BLaER1 (cell line): Measurements from ENCODE around the gene EP400.

Experiments used
- H3K27ac ChIP-seq: shearing (Covaris generic); formaldehyde crosslinking; 2 replicates; pipeline ENCODE4 v1.8.1; 2022
- H3K27me3 ChIP-seq: shearing (Covaris generic); formaldehyde crosslinking; 2 replicates; pipeline ENCODE4 v1.8.1; 2022
- H3K36me3 ChIP-seq: shearing (Covaris generic); formaldehyde crosslinking; 2 replicates; pipeline ENCODE4 v1.8.1; 2022
- H3K4me1 ChIP-seq: shearing (Covaris generic); formaldehyde crosslinking; 2 replicates; pipeline ENCODE4 v1.8.1; 2022
- H3K4me2 ChIP-seq: shearing (Covaris generic); formaldehyde crosslinking; 2 replicates; pipeline ENCODE4 v1.8.1; 2022
- H3K4me3 ChIP-seq: shearing (Covaris generic); formaldehyde crosslinking; 2 replicates; pipeline ENCODE4 v1.8.1; 2022
- H3K9ac ChIP-seq: shearing (Covaris generic); formaldehyde crosslinking; 2 replicates; pipeline ENCODE4 v1.8.1; 2022
- H3K9me3 ChIP-seq: shearing (Covaris generic); formaldehyde crosslinking; 2 replicates; pipeline ENCODE4 v1.8.1; 2022
- H4K20me1 ChIP-seq: shearing (Covaris generic); formaldehyde crosslinking; 2 replicates; pipeline ENCODE4 v1.8.1; 2022
- Cebpa-rat ChIP-seq: shearing (Covaris generic); IDR thresholded peaks from 2 replicates; pipeline ENCODE4 v1.8.1; 2022

EP400 gene

DNA sequence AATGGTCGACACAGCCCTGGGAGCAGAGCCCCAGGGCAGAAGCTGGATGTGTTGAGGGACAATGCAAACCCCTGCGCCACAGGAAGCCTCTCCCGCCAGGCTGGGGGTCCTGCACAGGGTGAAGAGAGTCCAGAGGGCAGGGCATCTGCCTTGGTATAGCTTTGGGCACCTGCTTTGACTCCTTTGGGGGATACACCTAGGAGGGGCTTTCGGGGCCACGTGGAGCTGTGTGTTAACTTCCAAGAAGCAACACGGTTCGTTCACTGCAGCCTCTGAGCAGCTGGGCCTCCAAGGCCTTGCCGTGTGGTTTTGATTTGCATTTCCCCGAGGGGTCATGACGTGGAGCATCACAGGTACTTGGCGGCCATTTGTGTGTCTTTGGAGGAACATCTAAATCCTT lies 26.5 kb upstream of the EP400 start:
- peak overlapping the region; percentile 54 for H3K9ac ChIP-seq
- H4K20me1 ChIP-seq: peaks cover 49% of the 10 kb centered on the region
- peak overlapping the region; percentile 91 for H3K4me2 ChIP-seq
- no peaks in the 10 kb centered on the region for H3K27me3 ChIP-seq
- peaks cover 44% of the 10 kb centered on the region for H3K36me3 ChIP-seq
- no peaks in the 10 kb centered on the region; the same call in none of the 2 replicates for H3K9me3 ChIP-seq
- TF ChIP-seq Cebpa-rat: no peak
- peak overlapping the region; percentile 82 for H3K27ac ChIP-seq
- H3K4me1 ChIP-seq: peaks cover 56% of the 10 kb centered on the region
- 0 out of 2 replicates have a peak overlapping the region, but pooled peaks have one; percentile 11 for H3K4me3 ChIP-seq

DNA sequence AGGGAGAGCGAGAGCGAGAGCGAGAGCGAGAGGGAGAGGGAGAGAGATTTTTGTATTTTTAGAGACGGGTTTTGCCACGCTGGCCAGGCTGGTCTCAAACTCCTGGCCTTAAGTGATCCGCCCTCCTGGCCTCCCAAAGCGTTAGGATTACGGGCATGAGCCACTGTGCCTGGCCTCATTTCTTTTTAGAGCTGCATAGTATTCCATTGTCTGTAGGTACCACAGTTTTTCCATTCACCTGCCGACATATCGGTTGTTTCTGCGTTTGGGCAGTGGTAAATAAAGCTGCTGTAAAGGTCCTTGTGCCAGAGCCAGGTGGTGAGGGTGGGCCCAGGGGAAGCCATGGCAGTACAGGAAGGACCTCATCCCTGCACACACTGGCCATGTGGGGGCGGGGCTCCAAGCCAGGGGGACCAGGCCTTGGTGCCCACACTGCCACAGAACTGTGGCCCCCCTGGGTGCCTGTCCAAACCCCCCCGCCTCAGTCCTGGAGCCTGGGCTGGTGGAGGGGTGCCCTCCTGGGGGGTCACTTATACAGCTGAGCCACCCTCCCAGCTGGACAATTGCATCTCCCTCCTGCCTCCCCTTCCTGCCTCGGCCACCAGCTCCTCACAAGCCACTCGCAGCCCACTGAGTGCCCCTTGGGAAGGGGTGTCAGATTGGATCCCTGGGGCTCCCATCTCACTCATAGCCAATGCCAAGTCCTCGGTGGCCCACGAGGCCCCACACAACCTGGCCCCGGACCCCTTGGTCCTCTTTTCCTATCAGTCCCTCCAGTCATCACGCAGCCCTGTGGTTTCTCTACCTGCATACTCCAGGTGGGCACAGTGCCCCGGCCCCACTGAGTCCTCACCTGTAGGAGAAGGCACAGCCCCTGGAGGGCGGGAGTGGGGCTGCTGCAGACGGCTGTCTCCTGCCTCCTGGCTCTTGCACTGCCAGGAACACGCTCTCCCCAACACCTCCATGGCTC lies 22.3 kb upstream of the EP400 start:
- Histone ChIP-seq H3K9me3 (no peaks in the 10 kb centered on the region; the same call in none of the 2 replicates), H4K20me1 (peaks cover 40% of the 10 kb centered on the region), H3K4me2 (peak overlapping the region; percentile 90), H3K27me3 (no peaks in the 10 kb centered on the region), H3K27ac (0 out of 2 replicates have a peak overlapping the region, but pooled peaks have one; percentile 91), H3K9ac (no peak overlapping the region; the same call in 1 of the 2 replicates), H3K4me3 (no peak overlapping the region), H3K36me3 (peaks cover 25% of the 10 kb centered on the region), H3K4me1 (peaks cover 65% of the 10 kb centered on the region)
- no peak for TF ChIP-seq Cebpa-rat

DNA sequence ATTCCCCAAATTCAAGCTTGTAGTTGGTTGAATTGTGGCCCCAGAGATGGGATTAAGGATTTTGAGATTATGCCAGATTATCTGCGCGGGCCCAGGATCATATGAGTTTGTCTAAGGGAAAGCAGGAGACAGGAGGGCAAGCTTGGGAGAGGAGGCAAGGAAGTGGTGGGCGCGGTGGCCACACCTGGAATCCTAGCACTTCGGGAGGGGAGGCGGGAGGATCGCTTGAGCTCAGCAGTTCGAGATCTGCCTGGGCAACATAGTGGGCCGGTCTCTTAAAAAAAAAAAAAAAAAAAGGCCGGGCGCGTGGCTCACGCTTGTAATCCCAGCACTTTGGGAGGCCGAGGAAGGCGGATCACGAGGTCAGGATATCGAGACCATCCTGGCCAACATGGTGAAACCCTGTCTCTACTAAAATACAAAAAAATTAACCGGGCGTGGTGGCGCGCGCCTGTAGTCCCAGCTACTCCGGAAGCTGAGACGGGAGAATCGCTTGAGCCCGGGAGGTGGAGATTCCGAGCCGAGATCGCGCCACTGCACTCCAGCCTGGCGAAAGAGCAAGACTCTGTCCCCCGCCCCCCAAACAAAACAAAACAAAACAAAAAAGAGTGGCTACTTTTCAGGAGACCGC lies 21.5 kb upstream of the EP400 start:
- no peak for TF ChIP-seq Cebpa-rat
- Histone ChIP-seq H3K27ac (peak overlapping the region; percentile 91), H4K20me1 (peaks cover 39% of the 10 kb centered on the region), H3K36me3 (peaks cover 28% of the 10 kb centered on the region), H3K27me3 (no peaks in the 10 kb centered on the region), H3K4me3 (peak overlapping the region; percentile 93), H3K4me2 (peak overlapping the region; percentile 90), H3K9ac (peak overlapping the region; percentile 83), H3K9me3 (no peaks in the 10 kb centered on the region; the same call in none of the 2 replicates), H3K4me1 (peaks cover 63% of the 10 kb centered on the region)

DNA sequence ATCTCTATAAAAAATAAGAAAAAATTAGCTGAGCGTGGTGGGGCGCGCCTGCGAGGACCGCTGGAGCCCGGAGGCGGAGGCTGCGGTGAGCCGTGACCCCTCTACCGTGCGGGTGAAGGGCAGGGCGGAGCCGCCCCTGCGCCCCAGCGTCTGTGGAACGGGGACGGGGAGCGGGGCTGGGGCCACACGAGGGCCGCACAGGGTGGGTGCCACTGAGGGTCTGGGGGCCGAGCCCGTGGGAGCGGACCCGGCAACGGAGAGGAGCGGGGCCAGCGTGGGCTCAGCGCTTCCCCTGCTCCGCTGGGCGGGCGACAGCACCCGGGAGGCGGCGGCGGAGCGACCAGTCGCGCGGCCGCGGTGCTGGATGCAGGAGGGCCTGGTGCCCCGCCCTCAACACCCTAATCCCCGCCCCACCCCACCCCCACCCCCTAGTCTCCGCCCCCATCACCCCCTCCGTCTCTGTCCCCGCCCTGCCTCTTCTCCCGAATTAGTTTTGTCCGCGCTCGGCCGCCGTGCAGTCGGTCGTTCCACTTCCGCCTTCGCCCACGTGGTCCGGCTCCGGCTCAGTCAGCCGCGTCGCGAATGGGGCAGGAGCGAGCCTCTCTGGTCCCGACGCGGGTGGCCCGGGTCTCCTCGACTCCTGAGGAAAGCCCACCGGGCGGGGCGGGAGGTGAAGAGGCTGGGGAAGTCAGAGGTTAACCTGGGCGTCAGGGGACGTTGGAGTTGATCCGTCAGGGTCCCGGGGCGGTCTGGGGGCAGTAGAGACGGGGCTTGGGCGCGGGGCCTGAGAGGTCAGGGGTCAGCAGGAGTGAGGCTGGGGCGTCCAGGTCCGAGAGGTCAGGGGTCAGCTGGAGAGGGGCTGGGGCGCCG lies 20.8 kb upstream of the EP400 start, which contains the start of gene PUS1:
Gene PUS1, plus strand, starts transcription at position 566 of the 870 bp plus-strand sequence. CDS start 447 bp downstream, outside the sequence.
- H3K4me1 ChIP-seq: peaks cover 55% of the 10 kb centered on the region
- H4K20me1 ChIP-seq: peaks cover 40% of the 10 kb centered on the region
- peak within 1 kb of the TSS; percentile 97 for H3K9ac ChIP-seq
- H3K27me3 ChIP-seq: no peaks in the 10 kb centered on the region
- no peaks in the 10 kb centered on the region; the same call in none of the 2 replicates for H3K9me3 ChIP-seq
- H3K27ac ChIP-seq: peak within 1 kb of the TSS; percentile 96
- TF ChIP-seq Cebpa-rat: no peak
- peaks cover 35% of the 10 kb centered on the region for H3K36me3 ChIP-seq
- H3K4me3 ChIP-seq: peak within 1 kb of the TSS; percentile 93
- H3K4me2 ChIP-seq: peak within 1 kb of the TSS; percentile 96

DNA sequence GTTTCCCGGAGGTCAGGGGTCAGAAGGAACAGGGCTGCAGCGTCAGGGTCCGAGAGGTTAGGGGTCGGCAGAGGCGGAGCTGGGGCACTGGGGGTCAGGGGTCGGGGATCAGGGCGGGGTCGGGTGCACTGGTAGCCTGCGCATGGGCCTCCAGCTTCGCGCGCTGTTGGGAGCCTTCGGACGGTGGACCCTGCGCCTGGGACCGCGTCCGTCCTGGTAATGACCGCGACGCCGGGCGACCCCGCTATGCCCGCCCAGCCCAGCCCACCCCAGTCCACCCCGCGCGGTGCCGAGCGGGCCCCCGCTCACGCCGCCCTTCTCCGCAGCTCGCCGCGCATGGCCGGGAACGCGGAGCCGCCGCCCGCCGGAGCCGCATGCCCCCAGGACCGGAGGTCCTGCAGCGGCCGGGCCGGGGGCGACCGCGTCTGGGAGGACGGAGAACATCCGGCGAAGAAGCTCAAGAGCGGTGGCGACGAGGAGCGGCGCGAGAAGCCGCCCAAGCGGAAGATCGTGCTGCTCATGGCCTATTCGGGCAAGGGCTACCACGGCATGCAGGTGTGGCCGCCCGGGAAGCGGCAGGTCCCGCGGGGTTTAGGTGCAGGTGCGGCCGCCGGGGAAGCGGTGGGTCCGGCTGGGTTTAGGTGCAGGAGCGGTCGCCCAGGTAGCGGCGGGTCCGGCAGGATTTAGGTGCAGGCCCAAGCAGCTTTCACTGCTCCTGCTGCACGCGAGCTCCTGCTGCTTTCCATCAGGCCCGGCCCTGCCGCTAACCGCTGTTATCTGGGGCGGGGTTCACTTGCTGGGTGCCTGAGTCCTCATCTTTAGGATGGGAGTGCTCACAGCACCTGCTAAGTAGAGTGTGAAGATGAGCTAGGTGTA lies 19.9 kb upstream of the EP400 start:
- Histone ChIP-seq H3K4me1 (peaks cover 47% of the 10 kb centered on the region), H3K27ac (peak overlapping the region; percentile 96), H3K4me2 (peak overlapping the region; percentile 96), H3K4me3 (peak overlapping the region; percentile 93), H3K27me3 (no peaks in the 10 kb centered on the region), H3K9ac (peak overlapping the region; percentile 97), H3K9me3 (no peaks in the 10 kb centered on the region; the same call in none of the 2 replicates), H3K36me3 (peaks cover 44% of the 10 kb centered on the region), H4K20me1 (peaks cover 46% of the 10 kb centered on the region)
- no peak for TF ChIP-seq Cebpa-rat

DNA sequence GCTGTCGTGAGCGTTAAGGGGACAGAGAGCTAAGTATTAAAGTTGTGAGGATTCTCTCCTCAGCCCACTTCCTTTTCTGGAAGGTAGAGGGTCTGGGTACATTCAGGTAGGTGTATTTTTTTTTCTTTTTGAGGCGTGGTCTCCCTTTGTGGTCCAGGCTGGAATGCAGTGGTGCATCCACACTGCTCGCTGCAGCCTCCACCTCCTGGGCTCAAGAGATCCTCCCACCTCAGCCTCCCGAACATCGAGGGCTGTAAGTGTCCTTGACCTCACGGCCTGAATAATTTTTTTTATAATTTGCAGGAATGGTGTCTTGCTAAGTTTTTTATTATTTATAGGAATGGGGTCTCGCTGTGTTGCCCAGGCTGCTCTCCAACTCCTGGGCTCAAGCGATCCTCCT lies 19.2 kb upstream of the EP400 start:
- peak overlapping the region; percentile 96 for H3K27ac ChIP-seq
- peaks cover 46% of the 10 kb centered on the region for H4K20me1 ChIP-seq
- H3K9me3 ChIP-seq: no peaks in the 10 kb centered on the region; the same call in none of the 2 replicates
- H3K4me3 ChIP-seq: peak overlapping the region; percentile 93
- peak overlapping the region; percentile 96 for H3K4me2 ChIP-seq
- peak overlapping the region; percentile 97 for H3K9ac ChIP-seq
- peaks cover 40% of the 10 kb centered on the region for H3K4me1 ChIP-seq
- H3K27me3 ChIP-seq: no peaks in the 10 kb centered on the region
- peaks cover 51% of the 10 kb centered on the region for H3K36me3 ChIP-seq
- no peak for TF ChIP-seq Cebpa-rat

DNA sequence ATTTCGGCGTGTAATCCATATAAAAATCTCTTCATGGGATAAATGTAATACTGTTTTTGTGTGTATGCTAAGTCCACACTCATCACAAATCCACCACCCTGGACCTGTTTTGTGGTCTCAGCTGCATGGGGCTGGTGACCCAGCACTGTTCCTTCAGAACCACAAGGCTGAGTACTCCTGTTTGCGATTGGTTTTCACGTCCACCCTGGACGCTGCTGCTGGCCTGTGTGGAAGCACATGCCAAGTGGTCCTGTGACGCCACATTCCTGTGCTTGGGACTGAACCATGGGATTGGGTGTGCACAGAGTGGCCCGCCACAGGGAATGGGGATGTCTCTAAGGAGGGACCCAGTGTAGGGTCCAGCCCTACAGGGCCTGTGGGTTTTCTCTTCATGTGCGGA lies 16.4 kb upstream of the EP400 start:
- Histone ChIP-seq H3K4me3 (no peak overlapping the region), H3K9me3 (no peaks in the 10 kb centered on the region), H3K36me3 (peaks cover 80% of the 10 kb centered on the region), H3K27me3 (no peaks in the 10 kb centered on the region), H4K20me1 (peaks cover 46% of the 10 kb centered on the region), H3K9ac (no peak overlapping the region), H3K27ac (no peak overlapping the region), H3K4me2 (no peak overlapping the region), H3K4me1 (peaks cover 28% of the 10 kb centered on the region)
- no peak for TF ChIP-seq Cebpa-rat

DNA sequence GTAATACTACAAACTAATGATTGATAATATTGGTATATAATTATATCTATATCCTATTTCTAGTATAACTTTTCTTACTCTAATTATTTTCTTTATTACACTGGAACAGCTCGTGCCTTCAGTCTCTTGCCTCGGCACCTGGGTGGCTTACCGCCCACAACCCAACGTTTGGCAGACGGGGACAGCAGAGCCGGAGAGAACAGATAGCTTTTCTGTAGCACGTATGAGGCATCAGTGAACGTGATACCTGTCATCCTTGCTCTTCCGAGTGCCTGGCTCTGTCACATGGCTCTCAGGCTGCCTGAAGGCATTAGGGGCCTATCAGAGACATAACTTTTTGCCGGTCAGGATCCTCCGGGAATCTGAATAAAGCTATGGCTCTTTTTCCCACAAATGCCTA lies 15.2 kb upstream of the EP400 start:
- H3K27me3 ChIP-seq: no peaks in the 10 kb centered on the region

More for the DNA sequence above, 15.2 kb upstream of the EP400 start:
- TF ChIP-seq Cebpa-rat: no peak
- Histone ChIP-seq H3K9me3 (no peaks in the 10 kb centered on the region), H4K20me1 (peaks cover 53% of the 10 kb centered on the region), H3K4me2 (no peak overlapping the region), H3K9ac (no peak overlapping the region), H3K27ac (no peak overlapping the region), H3K4me1 (peaks cover 26% of the 10 kb centered on the region), H3K36me3 (peaks cover 91% of the 10 kb centered on the region), H3K4me3 (no peak overlapping the region)
